Mucosa of descending colon (tissue), 3 donors: ENCODE results near the gene CDK18. TPM values are rescaled to one million over a fixed set of nuclear protein-coding genes. Genes with fewer than 3 reads are reported as not detected.
A peak's percentile ranks its signal among the peaks of the same experiment; 100 is the strongest.

Source experiments
- ATAC-seq: fragments of 200-7000 bp; cut with Tn5 transposase; one replicate; pipeline ENCODE4 v1.9.1; 2020; ENCODE audit warnings: mild to moderate bottlenecking, moderate library complexity
- DNase-seq, 3 donors: peaks; one replicate each; pipeline ENCODE4 v3.0.0-alpha.2; 2020
- H3K36me3 ChIP-seq: fragments of 200-600 bp; one replicate; pipeline ENCODE4 v1.8.0; 2021; ENCODE audit warnings: low read depth, mild to moderate bottlenecking
- H3K4me1 ChIP-seq: fragments of 200-600 bp; one replicate; pipeline ENCODE4 v1.8.0; 2021; ENCODE audit warnings: low read depth, mild to moderate bottlenecking
- H3K4me3 ChIP-seq: fragments of 200-600 bp; one replicate; pipeline ENCODE4 v1.8.0; 2021; ENCODE audit warnings: mild to moderate bottlenecking
- H3K9me3 ChIP-seq: fragments of 200-600 bp; one replicate; pipeline ENCODE4 v1.8.0; 2021; ENCODE audit warnings: mild to moderate bottlenecking
- CTCF ChIP-seq: fragments of 200-600 bp; IDR thresholded peaks from one replicate; pipeline ENCODE4 v1.8.0; 2022; ENCODE audit warnings: antibody characterized with exemption, mild to moderate bottlenecking
- intact Hi-C, 2 donors: fragments of 100-400 bp; cut with DNase I in 1 of 2; cut with micrococcal nuclease in 1 of 2; formaldehyde crosslinking; loops; one replicate each; pipeline versions ENCODE4 v1.11.0 to v1.11.1; 2022; cut with DNase I, micrococcal nuclease
- total RNA-seq, 3 donors: library from RNA; stranded (reverse); fragmentation: NEBNext Ultra II Directional in 2 of 3; extraction: Animal tissue kit (Norgen Biotek cat#: 25700) in 2 of 3; gene quantifications; one replicate each; pipeline versions ENCODE4 v1.2.1 to v1.2.4, GENCODE V29; 2021 to 2023
- donor health status: DM: no; HTN: no; CAD: no; lungs with moderate emphysema.
- donor health status: DM: no; HTN: no; CAD: no.
- donor health status: DM: no; HTN: yes; CAD: no.

CDK18 gene
- total RNA-seq, 3 donors from 2014 or later: 32.1 to 41.2 (median 37.0) TPM

GRCh38 chr1:205565799-205566198 is 61.3 kb downstream of the CDK18 start:
- ATAC-seq: peak; percentile 74
- no peak for TF ChIP-seq CTCF
- Histone ChIP-seq H3K4me3 (no peak overlapping the region), H3K4me1 (peaks cover 11% of the 10 kb centered on the region), H3K9me3 (peaks cover 5% of the 10 kb centered on the region), H3K36me3 (no peaks in the 10 kb centered on the region)
- intact Hi-C loops: no loop called here
- DNase-seq: peak in 1 of 3 donors; percentile 72

GRCh38 chr1:205567716-205568115 is 63.2 kb downstream of the CDK18 start:
- Histone ChIP-seq H3K36me3 (no peaks in the 10 kb centered on the region), H3K4me3 (no peak overlapping the region), H3K9me3 (no peaks in the 10 kb centered on the region), H3K4me1 (peaks cover 11% of the 10 kb centered on the region)
- intact Hi-C loops: no loop called here
- no peak for TF ChIP-seq CTCF
- DNase-seq: no peak
- no peak for ATAC-seq

GRCh38 chr1:205568135-205568468 is 63.6 kb downstream of the CDK18 start:
- intact Hi-C loops: no loop called here
- TF ChIP-seq CTCF: no peak
- Histone ChIP-seq H3K9me3 (no peaks in the 10 kb centered on the region), H3K4me3 (no peak overlapping the region), H3K36me3 (no peaks in the 10 kb centered on the region), H3K4me1 (peaks cover 11% of the 10 kb centered on the region)
- DNase-seq (no peak), ATAC-seq (no peak)

- Histone ChIP-seq H3K4me1 (peaks cover 10% of the 10 kb centered on the region), H3K4me3 (no peak overlapping the region), H3K9me3 (no peaks in the 10 kb centered on the region), H3K36me3 (no peaks in the 10 kb centered on the region)
- DNase-seq: peak in 1 of 3 donors; percentile 67
- ATAC-seq: peak; percentile 52
- intact Hi-C loops: no loop called here
- TF ChIP-seq CTCF: no peak
Measured at GRCh38 chr1:205568469-205569361, 64.2 kb downstream of the CDK18 start.

GRCh38 chr1:205569411-205570172 is 65.1 kb downstream of the CDK18 start:
- H3K4me3 ChIP-seq: no peak overlapping the region

More at GRCh38 chr1:205569411-205570172, 65.1 kb downstream of the CDK18 start:
- H3K36me3 ChIP-seq: no peaks in the 10 kb centered on the region
- DNase-seq (peak in 1 of 3 donors; percentile 57), ATAC-seq (peak; percentile 33)
- TF ChIP-seq CTCF: no peak
- intact Hi-C loops: no loop called here
- no peaks in the 10 kb centered on the region for H3K9me3 ChIP-seq
- H3K4me1 ChIP-seq: peaks cover 4% of the 10 kb centered on the region
